Memory B cell (primary cell): ENCODE results near the gene AMY1A.
"Not testable (repeated sequence)": the region's sequence is repeated elsewhere in the genome, so short reads cannot be mapped to it uniquely, and the experiment has no call there.

Source experiments
- ATAC-seq: fragments of 150-1000 bp; cut with Tn5 transposase; 2 replicates; pipeline ENCODE4 v1.10.0; 2021; ENCODE audit warnings: low read depth, mild to moderate bottlenecking, moderate library complexity
- DNase-seq, 2 donors: peaks; one replicate each; pipeline ENCODE4 v3.0.0; 2022; ENCODE audit warnings: low spot score in 2 of 2
- H3K27ac Mint-ChIP-seq: one replicate; pipeline ENCODE4 v1.8.0; 2022; ENCODE audit warnings: mild to moderate bottlenecking, moderate library complexity, mixed read lengths
- H3K27me3 Mint-ChIP-seq: one replicate; pipeline ENCODE4 v1.8.0; 2022; ENCODE audit warnings: mixed read lengths
- H3K36me3 Mint-ChIP-seq: one replicate; pipeline ENCODE4 v1.8.0; 2022; ENCODE audit warnings: mild to moderate bottlenecking, mixed read lengths
- H3K4me1 Mint-ChIP-seq: one replicate; pipeline ENCODE4 v1.8.0; 2022; ENCODE audit warnings: mixed read lengths
- H3K4me3 Mint-ChIP-seq: one replicate; pipeline ENCODE4 v1.8.0; 2022; ENCODE audit warnings: mild to moderate bottlenecking, moderate library complexity, mixed read lengths
- H3K9me3 Mint-ChIP-seq: one replicate; pipeline ENCODE4 v1.8.0; 2022; ENCODE audit warnings: mixed read lengths

AMY1A gene

GRCh38 chr1:103655460-103655859 is at the start of gene AMY1A:
Gene AMY1A (plus strand): TSS chr1:103655760. CDS start chr1:103656331, 571 bp downstream.
- not testable (repeated sequence) for H3K36me3 Mint-ChIP-seq, H3K9me3 Mint-ChIP-seq, H3K4me1 Mint-ChIP-seq, DNase-seq, H3K27ac Mint-ChIP-seq, ATAC-seq, H3K4me3 Mint-ChIP-seq, H3K27me3 Mint-ChIP-seq

GRCh38 chr1:103616362-103616761 is 39.2 kb upstream of the AMY1A start:
- no peak overlapping the region for H3K4me3 Mint-ChIP-seq
- DNase-seq, result no peak

DNA sequence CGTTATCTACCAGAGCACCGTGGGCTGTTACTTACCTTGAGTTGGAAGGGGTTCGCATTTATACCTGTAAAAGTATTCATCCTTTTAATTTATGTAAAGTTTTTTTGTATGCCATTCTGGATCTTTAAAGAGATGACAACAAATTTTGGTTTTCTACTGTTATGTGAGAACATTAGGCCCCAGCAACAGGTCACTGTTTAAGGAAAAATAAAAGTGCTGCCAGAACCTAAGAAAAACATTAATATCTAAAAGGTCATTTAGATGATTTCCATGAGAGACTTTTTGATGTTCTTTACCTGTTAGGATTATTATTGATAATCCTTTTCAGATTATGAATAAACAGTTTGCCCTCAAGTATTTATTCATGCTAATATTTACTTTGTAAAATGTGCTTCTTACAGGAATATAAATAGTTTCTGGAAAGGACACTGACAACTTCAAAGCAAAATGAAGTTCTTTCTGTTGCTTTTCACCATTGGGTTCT is 38.5 kb upstream of the AMY1A start, which contains the start of gene AMY2A:
AMY2A (plus strand) TSS at position 434 of the 484 bp plus-strand sequence; CDS start at position 448, 14 bp downstream.
- not testable (repeated sequence) for H3K27me3 Mint-ChIP-seq, DNase-seq, H3K9me3 Mint-ChIP-seq, H3K4me3 Mint-ChIP-seq, ATAC-seq, H3K4me1 Mint-ChIP-seq, H3K27ac Mint-ChIP-seq, H3K36me3 Mint-ChIP-seq

More at GRCh38 chr1:103616362-103616761, 39.2 kb upstream of the AMY1A start:
- no peak for ATAC-seq
- Mint-ChIP-seq H3K27me3 (no peaks in the 10 kb centered on the region), H3K27ac (no peak overlapping the region), H3K9me3 (no peaks in the 10 kb centered on the region), H3K4me1 (no peaks in the 10 kb centered on the region), H3K36me3 (no peaks in the 10 kb centered on the region)

GRCh38 chr1:103627436-103627835 is 28.1 kb upstream of the AMY1A start:
- not testable (repeated sequence) for H3K27ac Mint-ChIP-seq, H3K9me3 Mint-ChIP-seq, H3K4me3 Mint-ChIP-seq, H3K4me1 Mint-ChIP-seq, ATAC-seq, DNase-seq, H3K27me3 Mint-ChIP-seq, H3K36me3 Mint-ChIP-seq

DNA sequence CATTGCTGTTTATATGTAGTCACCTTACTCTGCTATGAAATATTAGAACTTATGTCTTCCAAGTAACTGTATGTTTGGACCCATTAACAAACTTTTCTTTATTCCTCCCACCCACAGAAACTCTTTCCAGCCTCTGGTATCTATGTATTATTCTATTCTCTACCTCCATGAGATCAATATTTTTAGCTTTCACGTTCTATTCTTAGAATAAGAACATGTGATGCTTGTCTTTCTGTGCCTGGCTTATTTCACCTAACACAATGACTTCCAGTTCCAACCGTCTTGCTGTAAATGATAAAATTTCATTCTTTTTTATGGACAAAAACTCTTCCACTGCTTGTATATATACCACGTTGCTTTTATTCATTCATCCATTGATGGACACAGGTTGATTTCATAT is 14.4 kb upstream of the AMY1A start:
- not testable (repeated sequence) for H3K36me3 Mint-ChIP-seq, H3K27ac Mint-ChIP-seq, ATAC-seq, H3K27me3 Mint-ChIP-seq, DNase-seq, H3K4me3 Mint-ChIP-seq, H3K4me1 Mint-ChIP-seq, H3K9me3 Mint-ChIP-seq

DNA sequence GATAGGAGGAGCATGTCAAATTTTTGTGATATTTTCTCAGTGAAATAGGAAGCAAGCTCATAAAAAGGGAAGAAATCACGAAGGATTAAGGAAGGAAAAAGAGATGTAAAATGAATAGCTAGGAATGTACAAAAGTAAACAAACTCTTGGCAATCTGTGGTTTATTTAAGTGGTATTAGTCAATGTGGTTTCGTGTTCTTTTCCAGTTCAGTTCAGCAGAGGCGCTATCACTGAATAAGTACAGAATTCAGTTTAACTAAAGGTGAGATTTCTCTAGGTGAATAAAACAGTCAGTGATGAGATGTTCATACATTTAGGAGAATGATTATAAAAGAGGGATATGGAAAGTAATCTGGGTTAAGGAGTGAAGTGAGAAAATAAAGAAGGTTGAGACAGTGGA is 11.7 kb upstream of the AMY1A start:
- not testable (repeated sequence) for H3K4me1 Mint-ChIP-seq, H3K27me3 Mint-ChIP-seq, H3K4me3 Mint-ChIP-seq, H3K27ac Mint-ChIP-seq, DNase-seq, H3K36me3 Mint-ChIP-seq, H3K9me3 Mint-ChIP-seq, ATAC-seq

- H3K36me3 Mint-ChIP-seq, H3K4me3 Mint-ChIP-seq, H3K27me3 Mint-ChIP-seq, DNase-seq, H3K27ac Mint-ChIP-seq, H3K4me1 Mint-ChIP-seq, H3K9me3 Mint-ChIP-seq, ATAC-seq: not testable (repeated sequence)
These were observed 5.3 kb upstream of the AMY1A start for GRCh38 chr1:103650305-103650704.

DNA sequence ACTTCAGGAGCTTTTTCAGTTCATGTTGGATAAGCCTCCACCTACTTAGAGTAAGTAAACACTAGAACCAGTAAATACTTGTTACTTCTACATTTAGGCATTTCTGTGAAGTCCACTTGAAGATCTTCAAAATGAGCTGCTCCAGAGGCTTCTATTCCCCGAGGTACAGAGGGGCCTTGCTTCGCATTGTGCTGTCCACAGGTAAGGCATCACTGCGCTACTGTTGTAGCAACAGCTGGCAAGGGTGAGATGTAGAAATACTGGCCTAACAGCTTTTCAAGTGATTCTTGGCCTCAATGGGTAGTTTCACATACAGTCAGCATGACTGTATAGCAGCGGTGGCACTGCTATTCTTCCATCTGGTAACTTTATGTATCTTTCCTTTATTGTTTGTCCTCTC is 4.7 kb upstream of the AMY1A start:
- DNase-seq, H3K36me3 Mint-ChIP-seq, H3K27me3 Mint-ChIP-seq, H3K4me3 Mint-ChIP-seq, H3K9me3 Mint-ChIP-seq, ATAC-seq, H3K4me1 Mint-ChIP-seq, H3K27ac Mint-ChIP-seq: not testable (repeated sequence)

- not testable (repeated sequence) for H3K36me3 Mint-ChIP-seq, H3K27me3 Mint-ChIP-seq, H3K4me1 Mint-ChIP-seq, H3K9me3 Mint-ChIP-seq, DNase-seq, H3K27ac Mint-ChIP-seq, ATAC-seq, H3K4me3 Mint-ChIP-seq
These were observed 1.4 kb upstream of the AMY1A start for GRCh38 chr1:103654133-103654532.

DNA sequence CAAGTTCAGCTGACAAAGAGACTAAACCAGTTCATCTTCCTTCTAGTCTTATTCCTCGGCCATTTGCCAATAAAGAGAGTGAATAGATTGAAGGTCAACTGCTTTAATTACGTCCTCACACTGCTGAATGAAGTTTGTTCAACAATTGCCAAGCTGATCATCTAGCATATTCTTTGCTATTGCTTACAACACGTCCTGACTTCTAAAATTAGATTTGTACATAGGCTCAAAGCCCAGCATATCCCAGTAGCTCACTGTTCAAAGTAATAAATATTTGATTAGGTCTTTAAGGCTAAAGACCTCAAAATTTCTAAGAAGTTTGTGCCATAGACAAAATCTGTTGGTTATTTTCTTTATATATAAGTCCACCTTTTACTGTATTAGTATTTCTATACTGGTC is 20.8 kb downstream of the AMY1A start:
- not testable (repeated sequence) for ATAC-seq, H3K27ac Mint-ChIP-seq, H3K36me3 Mint-ChIP-seq, H3K27me3 Mint-ChIP-seq, DNase-seq, H3K4me1 Mint-ChIP-seq, H3K4me3 Mint-ChIP-seq, H3K9me3 Mint-ChIP-seq

DNA sequence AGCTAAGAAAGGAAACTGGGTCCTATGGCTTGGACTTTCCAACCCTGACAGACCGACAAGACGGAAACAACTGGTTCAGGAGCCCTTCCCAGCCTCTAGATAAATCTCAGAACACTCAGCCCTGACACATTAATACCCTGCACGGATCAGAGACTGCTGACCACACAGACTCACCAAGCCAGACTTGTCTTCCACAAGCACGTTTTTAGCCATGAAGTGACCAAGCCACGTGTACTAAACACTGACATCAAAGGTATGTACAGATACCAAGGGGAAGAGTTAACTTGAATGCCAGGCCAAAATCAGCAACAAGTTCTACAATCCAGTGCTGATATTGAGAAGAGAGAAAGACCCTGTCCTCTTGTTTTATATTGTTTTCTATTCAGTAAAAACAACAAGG is 40.5 kb downstream of the AMY1A start, which contains the start of gene AMY1B:
AMY1B (minus strand) TSS at position 101 of the 400 bp plus-strand sequence. CDS start 571 bp downstream, outside the sequence.
- H3K4me3 Mint-ChIP-seq, H3K27me3 Mint-ChIP-seq, DNase-seq, H3K4me1 Mint-ChIP-seq, H3K36me3 Mint-ChIP-seq, H3K9me3 Mint-ChIP-seq, ATAC-seq, H3K27ac Mint-ChIP-seq: not testable (repeated sequence)

GRCh38 chr1:103697430-103697829 is 41.9 kb downstream of the AMY1A start:
- not testable (repeated sequence) for H3K4me3 Mint-ChIP-seq, H3K4me1 Mint-ChIP-seq, H3K27me3 Mint-ChIP-seq, H3K27ac Mint-ChIP-seq, H3K36me3 Mint-ChIP-seq, ATAC-seq, H3K9me3 Mint-ChIP-seq, DNase-seq

GRCh38 chr1:103700669-103701068 is 45.1 kb downstream of the AMY1A start:
- not testable (repeated sequence) for ATAC-seq, H3K36me3 Mint-ChIP-seq, H3K4me1 Mint-ChIP-seq, H3K27me3 Mint-ChIP-seq, DNase-seq, H3K4me3 Mint-ChIP-seq, H3K9me3 Mint-ChIP-seq, H3K27ac Mint-ChIP-seq

DNA sequence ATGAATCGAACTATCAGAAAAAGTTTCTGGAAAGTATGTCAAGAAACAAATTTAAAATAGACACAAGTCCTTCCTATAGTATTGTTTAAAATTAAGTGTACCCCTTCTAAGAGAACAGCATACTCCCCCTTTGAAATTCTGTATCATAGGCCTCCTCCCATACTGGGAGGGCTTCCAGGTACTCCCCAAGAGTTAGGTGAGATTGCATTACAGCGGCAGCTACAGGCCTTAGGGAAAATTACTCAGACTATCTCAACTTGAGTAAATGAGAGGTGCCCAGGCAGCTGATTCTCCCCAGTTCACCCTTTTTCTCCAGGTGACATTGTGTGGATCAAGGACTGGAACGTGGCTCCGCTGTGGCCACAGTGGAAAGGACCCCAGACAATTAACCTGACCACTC is 45.7 kb downstream of the AMY1A start:
- not testable (repeated sequence) for H3K36me3 Mint-ChIP-seq, H3K9me3 Mint-ChIP-seq, H3K4me3 Mint-ChIP-seq, DNase-seq, H3K4me1 Mint-ChIP-seq, ATAC-seq, H3K27ac Mint-ChIP-seq, H3K27me3 Mint-ChIP-seq

GRCh38 chr1:103707670-103708069 is 52.1 kb downstream of the AMY1A start:
- not testable (repeated sequence) for H3K4me1 Mint-ChIP-seq, H3K27ac Mint-ChIP-seq, DNase-seq, ATAC-seq, H3K9me3 Mint-ChIP-seq, H3K36me3 Mint-ChIP-seq, H3K27me3 Mint-ChIP-seq, H3K4me3 Mint-ChIP-seq
